Measurements from ENCODE around the gene LRP2BP.
"Not testable (repeated sequence)": the region's sequence is repeated elsewhere in the genome, so short reads cannot be mapped to it uniquely, and the experiment has no call there.

Gene LRP2BP

GRCh38 chr4:185339941-185340340, 55.8 kb downstream of the LRP2BP start:
- Histone ChIP-seq H3K9me3 (ENCODE audit: severe bottlenecking) (no peaks in the 10 kb centered on the region), H3K27ac (ENCODE audit: poor library complexity, severe bottlenecking) (no peak overlapping the region), H3K36me3 (ENCODE audit: low read depth) (no peaks in the 10 kb centered on the region), H3K4me3 (ENCODE audit: severe bottlenecking) (no peak overlapping the region), H3K27me3 (ENCODE audit: insufficient read depth, poor library complexity, severe bottlenecking) (no peaks in the 10 kb centered on the region), H3K4me1 (ENCODE audit: insufficient read depth, poor library complexity, severe bottlenecking) (no peaks in the 10 kb centered on the region)
- TF ChIP-seq CTCF (IDR thresholded peaks at IDR 0.05; ENCODE audit: poor library complexity, severe bottlenecking), result no peak
- no peak for DNase-seq (ENCODE audit: low spot score)
- no peak for ATAC-seq (ENCODE audit: low read depth)

GRCh38 chr4:185335579-185335978, 60.1 kb downstream of the LRP2BP start:
- no peak for DNase-seq (ENCODE audit: low spot score)
- no peak overlapping the region for H3K4me3 ChIP-seq (ENCODE audit: severe bottlenecking)
- no peaks in the 10 kb centered on the region for H3K4me1 ChIP-seq (ENCODE audit: insufficient read depth, poor library complexity, severe bottlenecking)
- H3K36me3 ChIP-seq (ENCODE audit: low read depth), result no peaks in the 10 kb centered on the region
- no peak overlapping the region for H3K27ac ChIP-seq (ENCODE audit: poor library complexity, severe bottlenecking)
- TF ChIP-seq CTCF (IDR thresholded peaks at IDR 0.05; ENCODE audit: poor library complexity, severe bottlenecking), result no peak
- H3K27me3 ChIP-seq (ENCODE audit: insufficient read depth, poor library complexity, severe bottlenecking), result no peaks in the 10 kb centered on the region
- H3K9me3 ChIP-seq (ENCODE audit: severe bottlenecking), result no peaks in the 10 kb centered on the region
- ATAC-seq (ENCODE audit: low read depth), result no peak

- Histone ChIP-seq H3K27ac (ENCODE audit: poor library complexity, severe bottlenecking) (no peak overlapping the region), H3K4me3 (ENCODE audit: severe bottlenecking) (no peak overlapping the region), H3K27me3 (ENCODE audit: insufficient read depth, poor library complexity, severe bottlenecking) (no peaks in the 10 kb centered on the region), H3K4me1 (ENCODE audit: insufficient read depth, poor library complexity, severe bottlenecking) (no peaks in the 10 kb centered on the region), H3K36me3 (ENCODE audit: low read depth) (no peaks in the 10 kb centered on the region), H3K9me3 (ENCODE audit: severe bottlenecking) (no peaks in the 10 kb centered on the region)
- no peak for ATAC-seq (ENCODE audit: low read depth)
- no peak for TF ChIP-seq CTCF (IDR thresholded peaks at IDR 0.05; ENCODE audit: poor library complexity, severe bottlenecking)
- DNase-seq (ENCODE audit: low spot score), result no peak
Observed at GRCh38 chr4:185334326-185334725, 61.4 kb downstream of the LRP2BP start.

- H3K36me3 ChIP-seq (ENCODE audit: low read depth), result no peaks in the 10 kb centered on the region
- DNase-seq (ENCODE audit: low spot score) (no peak), ATAC-seq (ENCODE audit: low read depth) (no peak)
- no peaks in the 10 kb centered on the region for H3K4me1 ChIP-seq (ENCODE audit: insufficient read depth, poor library complexity, severe bottlenecking)
- no peak overlapping the region for H3K4me3 ChIP-seq (ENCODE audit: severe bottlenecking)
- no peaks in the 10 kb centered on the region for H3K27me3 ChIP-seq (ENCODE audit: insufficient read depth, poor library complexity, severe bottlenecking)
- no peak overlapping the region for H3K27ac ChIP-seq (ENCODE audit: poor library complexity, severe bottlenecking)
- TF ChIP-seq CTCF (IDR thresholded peaks at IDR 0.05; ENCODE audit: poor library complexity, severe bottlenecking), result no peak
- H3K9me3 ChIP-seq (ENCODE audit: severe bottlenecking), result no peaks in the 10 kb centered on the region
Observed at GRCh38 chr4:185332575-185333464, 62.9 kb downstream of the LRP2BP start.

GRCh38 chr4:185329879-185330510, 65.7 kb downstream of the LRP2BP start:
- not testable (repeated sequence) for ATAC-seq (ENCODE audit: low read depth); DNase-seq (ENCODE audit: low spot score)

More at GRCh38 chr4:185329879-185330510, 65.7 kb downstream of the LRP2BP start:
- H3K36me3 ChIP-seq (ENCODE audit: low read depth); H3K9me3 ChIP-seq (ENCODE audit: severe bottlenecking); H3K4me3 ChIP-seq (ENCODE audit: severe bottlenecking); H3K4me1 ChIP-seq (ENCODE audit: insufficient read depth, poor library complexity, severe bottlenecking); H3K27ac ChIP-seq (ENCODE audit: poor library complexity, severe bottlenecking); H3K27me3 ChIP-seq (ENCODE audit: insufficient read depth, poor library complexity, severe bottlenecking): not testable (repeated sequence)
